ENCODE data around the gene CNN3. TPM values are rescaled to one million over a fixed set of nuclear protein-coding genes. Genes with fewer than 3 reads are reported as not detected.
A peak's percentile ranks its signal among the peaks of the same experiment; 100 is the strongest.

The CNN3 gene
- total RNA-seq, 1 donor from 2014 or later = 596 TPM

- no peak for TF ChIP-seq CTCF (IDR thresholded peaks at IDR 0.05; ENCODE audit: unreplicated experiment)
- H3K36me3 Mint-ChIP-seq (ENCODE audit: low read depth, unreplicated experiment) = peaks cover 51% of the 10 kb centered on the region
Observed at GRCh38 chr1:94917251-94917650, 9.7 kb downstream of the CNN3 start.

GRCh38 chr1:94912263-94913184 is 14.4 kb downstream of the CNN3 start:
- TF ChIP-seq CTCF (IDR thresholded peaks at IDR 0.05; ENCODE audit: unreplicated experiment) = no peak
- no peak for DNase-seq (ENCODE audit: low spot score)
- Mint-ChIP-seq H3K9me3 (ENCODE audit: unreplicated experiment) (no peaks in the 10 kb centered on the region), H3K4me1 (ENCODE audit: unreplicated experiment) (peaks cover 68% of the 10 kb centered on the region), H3K36me3 (ENCODE audit: low read depth, unreplicated experiment) (peaks cover 47% of the 10 kb centered on the region), H3K4me3 (ENCODE audit: unreplicated experiment) (no peak overlapping the region), H3K27me3 (ENCODE audit: unreplicated experiment) (peaks cover 5% of the 10 kb centered on the region), H3K27ac (ENCODE audit: unreplicated experiment) (peak overlapping the region; percentile 31)

More at GRCh38 chr1:94917251-94917650, 9.7 kb downstream of the CNN3 start:
- Mint-ChIP-seq H3K9me3 (ENCODE audit: unreplicated experiment) (no peaks in the 10 kb centered on the region), H3K27ac (ENCODE audit: unreplicated experiment) (no peak overlapping the region), H3K27me3 (ENCODE audit: unreplicated experiment) (peaks cover 3% of the 10 kb centered on the region), H3K4me1 (ENCODE audit: unreplicated experiment) (peaks cover 79% of the 10 kb centered on the region), H3K4me3 (ENCODE audit: unreplicated experiment) (peak overlapping the region; percentile 57)
- DNase-seq (ENCODE audit: low spot score) = no peak

- H3K36me3 Mint-ChIP-seq (ENCODE audit: low read depth, unreplicated experiment) = peaks cover 43% of the 10 kb centered on the region
- H3K9me3 Mint-ChIP-seq (ENCODE audit: unreplicated experiment) = no peaks in the 10 kb centered on the region
- H3K27me3 Mint-ChIP-seq (ENCODE audit: unreplicated experiment) = peaks cover 2% of the 10 kb centered on the region
- no peak overlapping the region for H3K27ac Mint-ChIP-seq (ENCODE audit: unreplicated experiment)
- H3K4me1 Mint-ChIP-seq (ENCODE audit: unreplicated experiment) = peaks cover 55% of the 10 kb centered on the region
- no peak overlapping the region for H3K4me3 Mint-ChIP-seq (ENCODE audit: unreplicated experiment)
- DNase-seq (ENCODE audit: low spot score) = no peak
- TF ChIP-seq CTCF (IDR thresholded peaks at IDR 0.05; ENCODE audit: unreplicated experiment) = no peak
Observed at GRCh38 chr1:94909486-94909885, 17.4 kb downstream of the CNN3 start.

- no peak for TF ChIP-seq CTCF (IDR thresholded peaks at IDR 0.05; ENCODE audit: unreplicated experiment)
- peaks cover 40% of the 10 kb centered on the region for H3K36me3 Mint-ChIP-seq (ENCODE audit: low read depth, unreplicated experiment)
- H3K4me1 Mint-ChIP-seq (ENCODE audit: unreplicated experiment) = peaks cover 51% of the 10 kb centered on the region
- H3K4me3 Mint-ChIP-seq (ENCODE audit: unreplicated experiment) = no peak overlapping the region
- H3K27ac Mint-ChIP-seq (ENCODE audit: unreplicated experiment) = no peak overlapping the region
- H3K9me3 Mint-ChIP-seq (ENCODE audit: unreplicated experiment) = no peaks in the 10 kb centered on the region
- H3K27me3 Mint-ChIP-seq (ENCODE audit: unreplicated experiment) = peaks cover 2% of the 10 kb centered on the region
- DNase-seq (ENCODE audit: low spot score) = no peak
Observed at GRCh38 chr1:94908965-94909364, 17.9 kb downstream of the CNN3 start.

GRCh38 chr1:94908190-94908589 is 18.7 kb downstream of the CNN3 start:
- DNase-seq (ENCODE audit: low spot score) = no peak
- Mint-ChIP-seq H3K4me1 (ENCODE audit: unreplicated experiment) (peaks cover 45% of the 10 kb centered on the region), H3K4me3 (ENCODE audit: unreplicated experiment) (peak overlapping the region; percentile 66), H3K36me3 (ENCODE audit: low read depth, unreplicated experiment) (peaks cover 39% of the 10 kb centered on the region), H3K27ac (ENCODE audit: unreplicated experiment) (no peak overlapping the region), H3K9me3 (ENCODE audit: unreplicated experiment) (no peaks in the 10 kb centered on the region), H3K27me3 (ENCODE audit: unreplicated experiment) (peaks cover 2% of the 10 kb centered on the region)
- TF ChIP-seq CTCF (IDR thresholded peaks at IDR 0.05; ENCODE audit: unreplicated experiment) = no peak

Measured in endothelial cell (in vitro differentiated cells).